OCI-LY3 (cell line): Measurements from ENCODE around the gene CROCC2.

ENCODE experiments used
- H2AFZ ChIP-seq: fragments of 200-600, 300-600 bp; shearing (Covaris generic); 2 replicates; pipeline ENCODE4 v1.6.0; 2014; ENCODE audit warnings: antibody characterized with exemption, low read depth, low read length
- H3K27ac ChIP-seq: fragments of 200-600, 300-600 bp; sonication (generic); 2 replicates; pipeline ENCODE4 v1.5.1; 2014; ENCODE audit warnings: mild to moderate bottlenecking, low read length, moderate library complexity, mixed read lengths
- H3K27me3 ChIP-seq: fragments of 200-600, 300-600 bp; sonication (generic); 2 replicates; pipeline ENCODE4 v1.6.1; 2014; ENCODE audit warnings: low read depth, low read length, mixed read lengths
- H3K36me3 ChIP-seq: fragments of 200-600, 300-600 bp; sonication (generic); replicated peaks from 2 replicates; pipeline ENCODE3; 2014; ENCODE audit warnings: low read depth, low read length, mixed read lengths
- H3K4me1 ChIP-seq: fragments of 300-600, 200-600 bp; sonication (generic); 2 replicates; pipeline ENCODE4 v1.6.1; 2014; ENCODE audit warnings: low read length, mixed read lengths
- H3K4me2 ChIP-seq: fragments of 200-600, 300-600 bp; sonication (generic); 2 replicates; pipeline ENCODE4 v1.6.1; 2014; ENCODE audit warnings: low read length, mixed read lengths
- H3K4me3 ChIP-seq: fragments of 300-600, 200-600 bp; sonication (generic); 2 replicates; pipeline ENCODE4 v1.5.1; 2014; ENCODE audit warnings: antibody characterized with exemption, mild to moderate bottlenecking, low read length, moderate library complexity
- H3K79me2 ChIP-seq: fragments of 300-600, 200-600 bp; shearing (Covaris generic); 2 replicates; pipeline ENCODE4 v1.6.1; 2014; ENCODE audit warnings: mild to moderate bottlenecking, low read length, mixed read lengths
- H3K9ac ChIP-seq: fragments of 300-600, 200-600 bp; shearing (Covaris generic); 2 replicates; pipeline ENCODE4 v1.6.0; 2014; ENCODE audit warnings: mild to moderate bottlenecking, low read length, moderate library complexity
- H3K9me3 ChIP-seq: fragments of 200-600, 300-600 bp; shearing (Covaris generic); 2 replicates; pipeline ENCODE4 v1.6.1; 2014; ENCODE audit warnings: low read length, mixed read lengths; ENCODE audit not compliant: insufficient read depth
- H4K20me1 ChIP-seq: fragments of 200-600, 300-600 bp; sonication (generic); 2 replicates; pipeline ENCODE4 v1.6.1; 2016; ENCODE audit warnings: low read length, mixed read lengths; ENCODE audit not compliant: insufficient read depth
- EZH2phosphoT487 ChIP-seq: fragments of 200-600 bp; shearing (Covaris generic); IDR thresholded peaks from 2 replicates; pipeline ENCODE4 v1.6.1; 2018; ENCODE audit warnings: antibody characterized with exemption, mixed run types, low read depth
- TF ChIP-seq, protein P1 (sequence below): fragments of 200-600, 300-600 bp; sonication (generic); IDR thresholded peaks from 2 replicates; pipeline ENCODE4 v1.5.1; 2014; ENCODE audit warnings: antibody characterized with exemption, low read length, low read depth

CROCC2 gene

DNA sequence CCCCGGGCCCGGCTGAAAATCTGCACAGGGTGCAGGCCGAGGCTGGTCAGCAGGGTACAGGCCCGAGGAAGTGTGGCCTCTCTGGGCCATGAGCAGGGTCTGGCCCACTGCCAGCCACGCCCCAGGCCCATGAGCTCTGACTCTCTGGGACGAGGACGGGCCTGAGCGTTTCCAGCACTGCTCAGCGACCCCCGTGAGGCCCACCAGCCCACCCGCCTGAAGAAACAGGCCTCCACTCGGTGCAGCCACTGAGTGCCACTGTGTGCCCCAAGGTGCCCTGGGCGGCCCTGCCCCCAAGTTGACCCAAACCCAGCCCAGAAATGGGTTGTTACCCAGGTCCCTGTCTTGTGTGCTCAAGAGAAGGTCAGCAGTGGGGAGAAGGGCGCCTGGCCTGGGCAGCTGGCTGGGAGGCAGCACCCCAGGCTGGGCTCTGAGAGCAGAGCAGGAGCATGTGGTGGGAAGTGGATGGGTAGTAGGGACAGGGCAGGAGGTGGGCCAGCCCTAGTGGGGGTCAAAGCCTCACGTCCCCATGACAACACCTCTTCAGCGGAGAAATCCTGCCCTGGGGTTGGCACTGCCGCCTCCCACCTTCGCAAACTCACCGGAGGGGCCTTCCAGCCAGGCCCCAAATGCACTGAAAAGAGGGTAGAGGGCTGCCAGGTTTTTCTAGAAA, 90.2 kb downstream of the CROCC2 start:
- H3K36me3 ChIP-seq, result no peaks in the 10 kb centered on the region
- no peak overlapping the region for H3K4me2 ChIP-seq
- no peak overlapping the region for H3K9ac ChIP-seq
- no peaks in the 10 kb centered on the region for H3K9me3 ChIP-seq
- H3K4me3 ChIP-seq, result no peak overlapping the region
- H3K4me1 ChIP-seq, result no peaks in the 10 kb centered on the region
- H2AFZ ChIP-seq, result no peak overlapping the region
- no peaks in the 10 kb centered on the region for H3K27me3 ChIP-seq
- H3K27ac ChIP-seq, result no peak overlapping the region
- no peaks in the 10 kb centered on the region for H4K20me1 ChIP-seq
- TF ChIP-seq, protein P1, sequence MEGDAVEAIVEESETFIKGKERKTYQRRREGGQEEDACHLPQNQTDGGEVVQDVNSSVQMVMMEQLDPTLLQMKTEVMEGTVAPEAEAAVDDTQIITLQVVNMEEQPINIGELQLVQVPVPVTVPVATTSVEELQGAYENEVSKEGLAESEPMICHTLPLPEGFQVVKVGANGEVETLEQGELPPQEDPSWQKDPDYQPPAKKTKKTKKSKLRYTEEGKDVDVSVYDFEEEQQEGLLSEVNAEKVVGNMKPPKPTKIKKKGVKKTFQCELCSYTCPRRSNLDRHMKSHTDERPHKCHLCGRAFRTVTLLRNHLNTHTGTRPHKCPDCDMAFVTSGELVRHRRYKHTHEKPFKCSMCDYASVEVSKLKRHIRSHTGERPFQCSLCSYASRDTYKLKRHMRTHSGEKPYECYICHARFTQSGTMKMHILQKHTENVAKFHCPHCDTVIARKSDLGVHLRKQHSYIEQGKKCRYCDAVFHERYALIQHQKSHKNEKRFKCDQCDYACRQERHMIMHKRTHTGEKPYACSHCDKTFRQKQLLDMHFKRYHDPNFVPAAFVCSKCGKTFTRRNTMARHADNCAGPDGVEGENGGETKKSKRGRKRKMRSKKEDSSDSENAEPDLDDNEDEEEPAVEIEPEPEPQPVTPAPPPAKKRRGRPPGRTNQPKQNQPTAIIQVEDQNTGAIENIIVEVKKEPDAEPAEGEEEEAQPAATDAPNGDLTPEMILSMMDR, result no peak
- TF ChIP-seq EZH2phosphoT487, result no peak
- H3K79me2 ChIP-seq, result no peaks in the 10 kb centered on the region

DNA sequence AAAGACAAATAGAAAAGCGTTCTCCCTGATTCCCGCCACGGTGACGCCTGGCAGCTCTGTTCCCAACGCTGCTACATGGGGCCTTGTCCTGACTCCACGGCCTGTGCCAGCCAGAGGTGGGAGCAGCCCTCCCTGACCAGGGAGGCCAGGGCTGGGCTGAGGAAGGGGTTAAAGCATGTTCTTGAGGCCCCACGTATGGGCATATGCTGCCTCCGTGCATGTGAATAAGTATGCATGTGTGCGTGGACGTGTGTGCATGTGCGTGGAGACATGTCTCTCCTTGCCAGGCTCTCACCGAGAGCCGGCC, 90.7 kb downstream of the CROCC2 start:
- no peak overlapping the region for H3K9ac ChIP-seq
- no peaks in the 10 kb centered on the region for H3K4me1 ChIP-seq
- H3K36me3 ChIP-seq, result no peaks in the 10 kb centered on the region
- H3K4me2 ChIP-seq, result no peak overlapping the region
- no peak overlapping the region for H3K27ac ChIP-seq
- H3K4me3 ChIP-seq, result no peak overlapping the region
- TF ChIP-seq, protein P1, result no peak
- TF ChIP-seq EZH2phosphoT487, result no peak
- H2AFZ ChIP-seq, result no peak overlapping the region
- no peaks in the 10 kb centered on the region for H3K9me3 ChIP-seq
- no peaks in the 10 kb centered on the region for H3K79me2 ChIP-seq
- no peaks in the 10 kb centered on the region for H3K27me3 ChIP-seq
- H4K20me1 ChIP-seq, result no peaks in the 10 kb centered on the region

DNA sequence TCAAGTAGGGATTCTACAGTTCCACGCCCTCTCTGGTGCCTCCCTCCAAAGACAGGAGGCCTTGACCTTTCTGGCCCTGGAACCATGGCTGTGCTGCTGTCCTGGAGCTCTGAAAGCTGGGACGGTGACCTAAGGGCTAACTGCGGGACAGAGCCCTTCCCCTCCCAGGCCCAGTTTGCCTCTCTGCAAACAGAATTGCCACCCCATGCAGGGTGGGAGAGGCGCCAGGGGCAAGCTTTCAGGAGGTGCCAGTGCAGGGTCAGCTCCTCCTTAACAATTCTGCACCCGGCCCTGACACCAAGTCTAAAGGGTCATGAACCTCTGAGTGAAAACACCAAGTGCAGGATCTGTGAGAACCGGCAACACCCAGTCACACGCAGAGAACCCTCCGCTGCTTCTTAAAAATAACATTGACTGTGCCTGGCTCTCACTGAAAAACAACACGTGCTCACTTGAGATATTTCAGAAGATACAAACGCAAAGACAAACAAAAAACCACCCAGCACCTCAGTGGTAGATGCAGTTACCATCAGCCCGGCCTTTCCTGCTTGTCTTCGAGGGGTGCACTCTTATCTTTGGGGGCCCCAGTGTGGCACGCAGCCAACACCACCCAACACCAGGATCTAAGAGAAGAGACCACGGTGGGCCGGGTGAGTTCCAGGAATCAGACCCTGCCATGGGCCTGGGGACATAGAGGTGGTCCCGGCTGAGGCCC, 91.2 kb downstream of the CROCC2 start:
- Histone ChIP-seq H2AFZ (no peak overlapping the region), H3K27me3 (no peaks in the 10 kb centered on the region), H3K4me1 (no peaks in the 10 kb centered on the region), H3K9me3 (no peaks in the 10 kb centered on the region), H4K20me1 (no peaks in the 10 kb centered on the region), H3K36me3 (no peaks in the 10 kb centered on the region), H3K79me2 (no peaks in the 10 kb centered on the region), H3K27ac (no peak overlapping the region), H3K4me3 (no peak overlapping the region), H3K9ac (no peak overlapping the region), H3K4me2 (no peak overlapping the region)
- TF ChIP-seq, protein P1, result no peak
- no peak for TF ChIP-seq EZH2phosphoT487

DNA sequence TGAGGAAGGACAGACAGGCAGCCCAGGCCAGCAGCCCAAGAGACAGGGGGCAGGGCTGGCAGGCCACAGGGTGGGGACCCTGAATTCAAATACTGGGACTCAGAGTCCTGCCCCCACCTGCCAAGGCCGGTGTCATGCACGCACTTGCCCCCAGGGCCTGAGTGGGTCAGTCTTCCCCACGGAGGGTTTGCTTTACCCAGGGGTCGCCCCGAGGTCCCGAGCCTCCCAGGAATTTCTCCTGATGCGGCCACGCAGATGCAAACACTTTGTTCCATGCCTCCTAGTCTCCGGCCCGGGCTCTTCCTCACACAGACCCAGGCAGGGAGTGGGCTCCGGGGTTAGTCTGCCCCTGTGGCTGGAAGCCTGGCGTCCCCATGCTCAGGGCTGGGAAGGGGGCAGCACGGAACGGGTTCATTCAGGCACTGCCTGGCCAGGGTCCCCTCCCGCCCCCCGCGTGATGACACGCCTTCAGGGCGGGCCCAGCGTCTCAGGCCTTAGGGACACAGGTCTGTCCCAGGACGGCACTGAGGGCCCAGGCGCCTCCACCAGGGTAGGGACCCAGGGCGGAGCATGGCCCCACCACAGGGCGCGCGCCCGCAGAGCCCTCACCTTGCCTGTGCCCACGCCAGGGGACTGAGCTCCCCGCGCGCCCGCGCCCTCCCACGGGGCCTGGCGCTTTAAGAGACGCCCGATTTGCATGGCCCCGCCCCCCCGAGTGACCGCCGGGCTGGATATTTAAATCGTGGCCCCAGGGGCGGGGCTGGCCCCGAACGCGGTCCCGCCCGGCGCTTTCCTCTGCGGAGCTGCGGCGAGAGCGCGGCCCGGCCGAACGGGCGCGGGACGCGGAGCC, 91.9 kb downstream of the CROCC2 start, which contains the start of gene SNED1:
Gene SNED1 (plus strand): TSS at position 763 of the 850 bp plus-strand sequence. CDS start 220 bp downstream, outside the sequence.
- H3K27me3 ChIP-seq, result no peaks in the 10 kb centered on the region
- H4K20me1 ChIP-seq, result no peaks in the 10 kb centered on the region
- no peaks in the 10 kb centered on the region for H3K36me3 ChIP-seq
- no peaks in the 10 kb centered on the region for H3K9me3 ChIP-seq
- H3K4me2 ChIP-seq, result no peak within 1 kb of the TSS
- no peak within 1 kb of the TSS for H3K9ac ChIP-seq
- H3K27ac ChIP-seq, result no peak within 1 kb of the TSS
- H3K4me3 ChIP-seq, result no peak within 1 kb of the TSS
- no peak for TF ChIP-seq EZH2phosphoT487
- TF ChIP-seq, protein P1, result no peak
- no peak within 1 kb of the TSS for H2AFZ ChIP-seq
- H3K4me1 ChIP-seq, result no peaks in the 10 kb centered on the region
- no peaks in the 10 kb centered on the region for H3K79me2 ChIP-seq
